ENCODE measurements around the gene ANXA1.

ANXA1 gene, protein sequence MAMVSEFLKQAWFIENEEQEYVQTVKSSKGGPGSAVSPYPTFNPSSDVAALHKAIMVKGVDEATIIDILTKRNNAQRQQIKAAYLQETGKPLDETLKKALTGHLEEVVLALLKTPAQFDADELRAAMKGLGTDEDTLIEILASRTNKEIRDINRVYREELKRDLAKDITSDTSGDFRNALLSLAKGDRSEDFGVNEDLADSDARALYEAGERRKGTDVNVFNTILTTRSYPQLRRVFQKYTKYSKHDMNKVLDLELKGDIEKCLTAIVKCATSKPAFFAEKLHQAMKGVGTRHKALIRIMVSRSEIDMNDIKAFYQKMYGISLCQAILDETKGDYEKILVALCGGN

GRCh38 chr9:73151653-73152542 lies at the start of gene ANXA1:
ANXA1 (plus strand) TSS chr9:73151865; CDS start chr9:73158536, 6,671 bp downstream.
- peak; percentile 65 to 88 (median 83) for DNase-seq

DNA sequence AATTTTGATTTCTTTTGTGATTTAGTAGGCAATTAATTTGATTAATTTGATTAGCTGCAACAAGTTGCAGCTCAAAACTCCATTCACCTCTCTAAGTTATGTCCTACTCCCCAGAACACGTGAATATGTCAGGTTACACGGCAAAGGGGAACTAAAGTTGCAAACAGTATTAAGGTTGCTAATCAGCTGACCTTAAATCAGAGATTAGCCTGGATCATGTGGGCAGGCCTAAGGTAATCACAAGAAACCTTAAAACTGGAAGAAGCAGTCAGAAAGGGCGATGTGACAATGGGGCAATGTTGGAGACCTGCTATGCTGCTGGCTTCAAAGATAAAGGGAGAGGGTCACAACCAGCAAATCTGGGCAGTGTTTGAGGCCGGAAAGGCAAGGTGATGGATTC lies 47.3 kb upstream of the ANXA1 start:
- no peak for DNase-seq

- no peak for DNase-seq
Observed at GRCh38 chr9:73104921-73105320, 46.7 kb upstream of the ANXA1 start.

DNA sequence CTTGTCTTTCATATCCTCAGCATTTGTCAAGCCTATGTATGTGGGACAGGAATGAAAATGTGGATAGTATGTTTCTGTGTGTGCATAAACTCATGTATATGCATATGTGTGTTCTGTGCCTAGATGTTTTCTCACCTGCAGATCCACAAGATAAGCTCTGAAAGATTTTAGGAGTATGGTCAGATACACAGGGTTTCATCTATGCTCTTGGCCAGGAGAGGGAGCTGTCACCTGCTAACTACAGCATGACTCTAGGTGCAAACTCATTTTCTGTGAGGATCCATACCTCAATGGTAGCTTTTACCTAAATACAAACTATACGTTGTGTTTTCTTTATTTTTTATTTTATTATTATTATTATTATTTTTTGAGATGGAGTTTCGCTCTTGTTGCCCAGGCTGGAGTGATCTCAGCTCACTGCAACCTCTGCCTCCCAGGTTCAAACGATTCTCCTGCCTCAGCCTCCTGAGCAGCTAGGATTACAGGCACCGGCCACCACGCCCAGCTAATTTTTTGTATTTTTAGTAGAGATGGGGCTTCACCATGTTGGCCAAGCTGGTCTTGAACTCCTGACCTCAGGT lies 44.1 kb upstream of the ANXA1 start:
- DNase-seq, result peak; percentile 73 to 80 (median 78)

DNA sequence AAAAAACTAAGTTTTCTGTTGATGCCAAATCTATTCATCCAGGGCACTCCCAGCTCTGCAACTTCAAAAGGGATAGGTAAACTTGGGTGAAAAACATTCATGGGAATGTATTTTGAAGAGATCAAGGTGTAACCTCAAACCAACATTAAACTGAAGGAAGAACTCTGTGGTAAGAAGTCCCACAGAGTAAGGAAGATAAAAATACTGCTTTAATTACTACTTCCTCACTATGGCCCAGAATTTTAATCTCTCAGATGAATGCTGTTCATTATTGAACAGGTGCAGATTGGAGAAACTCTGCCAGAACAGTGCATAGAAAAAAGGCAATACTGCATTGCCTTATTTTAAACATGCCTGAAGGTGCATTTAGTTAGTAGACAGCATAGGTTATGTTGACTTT lies 37.6 kb upstream of the ANXA1 start:
- no peak for DNase-seq

DNA sequence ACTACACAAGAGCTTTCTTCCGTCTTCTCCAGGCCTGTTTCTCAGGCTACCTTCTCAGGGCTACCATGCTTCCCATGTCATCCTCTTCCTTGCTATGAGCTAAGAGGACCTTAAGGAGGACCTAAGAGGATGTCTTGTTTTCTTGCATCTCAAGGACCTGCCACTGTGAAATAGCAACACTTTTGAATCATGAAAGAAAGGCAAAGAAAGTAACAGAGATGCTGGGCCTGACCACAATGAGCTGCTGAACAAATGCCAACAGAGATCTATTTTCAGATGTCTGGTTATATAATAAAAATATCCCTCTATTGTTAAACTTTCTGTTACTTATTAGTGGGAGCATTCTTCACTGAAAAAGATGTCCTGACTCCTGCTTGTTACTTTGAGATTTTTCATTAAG lies 36.7 kb upstream of the ANXA1 start:
- DNase-seq, result no peak

DNA sequence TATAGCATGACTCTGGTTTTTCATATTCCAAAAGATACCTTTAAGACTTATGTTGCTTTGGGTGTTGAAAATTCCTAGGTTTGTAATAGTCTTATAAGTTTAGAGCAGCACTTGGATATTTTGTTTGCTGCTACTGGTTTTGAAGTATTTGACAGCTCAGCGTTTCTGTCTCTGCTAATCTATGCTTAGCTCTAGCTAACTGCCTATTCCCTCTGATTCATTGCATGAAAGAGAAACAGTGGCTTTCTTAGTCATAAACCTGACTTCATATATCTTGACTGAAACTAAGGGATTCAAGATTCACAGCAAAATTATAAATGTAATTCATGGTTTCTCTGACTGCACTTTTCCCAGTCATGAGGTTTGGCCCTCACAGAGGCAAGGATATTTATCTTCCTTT lies 35.6 kb upstream of the ANXA1 start:
- DNase-seq, result peak; percentile 27 to 72 (median 60)

DNA sequence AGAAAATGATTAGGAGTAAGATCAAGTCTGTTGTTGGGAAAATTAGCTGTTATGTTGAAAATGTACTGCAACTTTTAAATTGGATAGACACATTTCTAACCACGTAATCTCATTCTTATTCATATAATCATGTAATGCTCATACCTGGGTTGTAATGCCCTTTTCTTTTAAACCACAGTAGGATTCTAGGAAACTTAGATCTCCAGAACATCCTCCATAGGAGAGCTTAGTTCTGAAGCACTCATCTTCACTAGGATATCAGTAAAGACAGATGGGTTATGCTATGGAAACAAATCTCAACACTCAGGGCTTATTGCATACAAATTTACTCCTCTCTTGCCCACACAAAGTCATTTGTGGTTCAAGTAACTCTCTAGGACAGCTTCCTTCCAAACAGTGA lies 34.8 kb upstream of the ANXA1 start:
- no peak for DNase-seq

GRCh38 chr9:73118286-73118685 lies 33.4 kb upstream of the ANXA1 start:
- peak; percentile 70 to 88 (median 84) for DNase-seq

DNA sequence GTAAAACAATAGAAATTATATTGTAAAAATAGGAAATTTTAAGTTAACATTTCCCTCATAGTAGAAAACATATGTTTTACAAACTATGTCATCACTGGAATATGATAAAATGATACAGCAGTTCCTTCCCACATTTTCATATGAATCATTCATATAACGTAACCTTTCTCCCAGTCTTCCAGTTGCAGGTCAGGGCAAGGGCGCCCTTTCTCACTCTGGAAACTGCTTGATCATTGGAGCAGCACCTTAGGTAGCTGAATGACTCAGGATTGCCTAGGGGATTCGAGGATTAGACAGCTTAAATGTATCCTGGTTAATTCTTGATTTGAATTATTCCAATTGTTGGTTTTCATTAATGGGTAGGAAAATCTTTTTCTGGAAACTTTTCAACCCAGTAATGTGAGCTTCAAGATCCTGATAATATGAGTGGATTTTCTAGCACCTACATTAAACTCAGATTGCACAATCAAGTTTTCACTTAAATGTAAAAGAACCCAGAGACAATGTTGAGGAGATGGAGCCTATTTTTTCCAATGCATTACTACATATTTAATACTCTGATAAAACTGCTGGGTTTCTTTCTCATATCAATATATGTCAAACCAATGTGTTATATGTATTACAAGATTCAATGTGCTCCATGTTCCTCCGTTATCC lies 32.6 kb upstream of the ANXA1 start:
- DNase-seq, result peak; percentile 12 to 52 (median 24)

- no peak for DNase-seq
Observed at GRCh38 chr9:73121375-73121935, 30.2 kb upstream of the ANXA1 start.

DNA sequence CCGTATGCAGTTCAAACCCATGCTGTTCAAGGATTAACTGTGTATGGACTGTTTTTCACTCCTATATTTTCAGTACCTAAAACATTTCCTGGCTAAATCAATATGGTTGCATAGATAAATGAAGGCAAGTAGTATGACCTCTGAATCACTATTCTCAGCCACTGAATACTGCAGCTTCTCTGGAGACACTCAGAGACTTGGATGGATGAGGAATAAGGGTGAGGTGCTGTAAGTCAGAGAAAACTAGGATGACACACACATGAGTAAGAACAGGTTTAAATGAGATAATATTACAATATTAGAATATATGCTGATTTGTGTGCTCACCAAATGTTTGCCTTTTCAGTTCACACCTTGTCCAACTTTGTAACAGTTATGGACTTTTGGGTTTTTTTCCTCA lies 26.0 kb upstream of the ANXA1 start:
- DNase-seq, result no peak

- DNase-seq, result peak in 1 of 3 donors; percentile 35
Observed at GRCh38 chr9:73129941-73130685, 21.6 kb upstream of the ANXA1 start.

GRCh38 chr9:73131461-73131860 lies 20.2 kb upstream of the ANXA1 start:
- no peak for DNase-seq

DNA sequence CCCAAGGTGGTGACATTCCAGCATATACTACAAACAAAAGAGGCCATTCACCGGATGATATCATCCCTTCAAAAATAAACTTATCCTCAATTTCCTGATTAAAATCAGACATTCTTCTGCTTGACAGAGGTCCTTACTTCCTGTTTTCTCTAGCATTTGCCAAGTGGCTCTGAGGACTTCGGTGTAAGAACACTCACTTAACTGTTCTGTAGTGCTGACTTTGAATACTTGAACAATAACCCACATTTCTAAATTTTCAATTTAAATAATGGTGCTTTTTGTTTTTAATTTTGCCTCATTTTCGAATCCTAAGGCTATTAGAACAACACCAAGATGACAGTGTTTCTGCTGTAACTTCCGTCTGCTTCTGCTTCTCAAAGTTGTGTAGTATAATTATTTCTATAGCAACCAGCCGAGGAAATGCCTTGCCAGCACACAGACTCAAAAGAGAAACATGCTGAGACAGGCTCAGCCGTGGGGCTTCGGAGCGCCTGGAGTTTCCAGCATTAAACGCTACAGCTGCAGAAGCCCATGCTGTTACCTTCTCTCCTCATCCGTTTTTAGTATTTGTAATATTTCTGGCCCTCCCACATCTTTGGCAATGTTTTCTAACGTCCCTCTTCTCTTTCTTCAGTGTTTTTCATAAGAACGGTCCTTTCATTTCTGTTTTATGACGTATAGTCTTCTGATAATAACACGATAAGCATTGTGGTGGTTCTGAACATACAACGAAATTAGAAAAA lies 19.5 kb upstream of the ANXA1 start:
- DNase-seq, result peak; percentile 90 to 97 (median 95)

DNA sequence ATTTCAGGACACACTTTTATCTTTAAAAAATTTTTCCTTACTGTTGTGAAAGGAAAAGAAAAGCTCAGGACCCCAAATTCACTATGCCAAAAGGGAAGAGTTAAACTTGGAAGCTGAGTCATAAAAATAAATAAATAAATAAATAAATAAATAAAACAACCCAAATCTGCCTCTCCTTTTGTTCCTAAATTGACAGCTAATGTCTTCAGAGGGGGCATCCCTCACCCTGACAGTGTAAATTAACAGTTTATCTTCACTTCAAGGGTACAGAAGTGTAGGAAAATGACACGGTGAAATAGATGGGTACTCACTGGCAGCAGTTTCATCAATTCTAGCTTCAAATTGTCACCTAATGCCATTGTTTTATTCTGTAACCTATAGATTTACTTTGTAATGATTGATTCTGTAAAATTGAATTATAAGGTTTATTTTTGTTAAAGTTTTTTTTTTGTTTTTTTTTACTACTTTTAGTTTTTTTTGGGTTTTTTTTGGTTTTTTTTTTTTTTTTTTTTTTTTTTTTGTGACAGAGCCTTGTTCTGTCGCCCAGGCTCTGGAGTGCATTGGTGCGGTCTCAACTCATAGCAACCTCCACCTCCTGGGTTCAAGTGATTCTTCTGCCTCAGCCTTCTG lies 18.5 kb upstream of the ANXA1 start:
- DNase-seq, result peak in 2 of 3 donors; percentile 44 to 49

DNA sequence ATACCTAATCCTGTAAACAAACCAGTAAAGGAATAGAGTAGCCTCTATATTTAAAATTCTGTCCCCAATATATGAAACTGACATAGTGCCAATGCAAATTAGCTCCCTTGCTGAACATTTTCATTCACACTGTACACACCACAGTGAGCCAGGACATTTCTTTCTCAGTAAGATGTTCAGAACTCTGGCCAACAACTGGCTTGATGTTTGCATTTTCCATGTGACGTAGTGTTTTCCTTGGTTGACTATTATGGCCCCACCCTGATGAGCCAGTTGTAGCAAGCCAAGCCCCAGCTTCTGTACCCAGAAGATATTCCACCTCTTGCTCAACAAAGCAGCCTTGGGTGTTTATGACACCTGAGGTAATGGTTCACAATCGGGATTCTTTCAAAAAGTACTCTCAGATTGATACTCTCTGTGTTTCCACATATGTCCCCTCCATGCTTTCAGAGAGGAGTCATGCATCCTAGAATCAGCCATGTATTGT lies 17.7 kb upstream of the ANXA1 start:
- DNase-seq, result no peak

DNA sequence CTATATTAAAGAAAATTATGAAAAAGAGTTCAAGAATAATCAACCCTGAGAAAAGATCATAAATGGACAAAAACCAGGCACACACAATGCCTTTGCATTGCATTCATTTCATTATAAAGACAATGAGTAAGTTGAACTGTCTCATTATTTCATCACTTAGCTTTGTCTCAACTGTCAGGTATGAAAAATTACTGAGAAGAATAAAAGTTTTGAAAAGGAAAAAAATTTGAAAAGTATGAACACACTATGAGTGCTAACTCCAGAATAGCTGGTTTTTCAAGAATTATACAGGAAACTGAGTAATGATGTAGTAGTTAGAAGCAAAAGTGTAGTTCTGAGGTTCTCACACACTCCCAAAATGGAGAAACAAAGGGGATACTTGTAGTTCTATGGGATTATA lies 16.3 kb upstream of the ANXA1 start:
- peak in 1 of 3 donors; percentile 37 for DNase-seq

- DNase-seq, result no peak
Observed at GRCh38 chr9:73137286-73137899, 14.3 kb upstream of the ANXA1 start.

DNA sequence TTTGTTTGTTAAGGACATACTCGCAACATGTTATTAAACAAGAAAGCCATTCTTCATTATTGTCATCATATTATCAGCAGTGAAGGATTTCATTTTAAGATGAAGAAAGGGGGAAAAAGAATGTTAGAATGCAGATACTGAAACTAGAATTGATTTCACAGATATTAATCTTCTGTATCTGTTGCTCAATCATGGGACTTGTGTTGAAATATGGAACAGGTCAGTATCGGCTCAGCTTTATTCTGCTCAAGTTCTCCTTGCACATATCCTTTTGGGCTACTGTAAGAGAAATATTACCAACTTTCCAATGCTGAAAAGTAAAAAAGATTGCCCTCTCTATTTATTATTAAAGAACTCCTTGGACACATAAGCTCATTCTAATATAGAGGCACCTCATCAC lies 13.8 kb upstream of the ANXA1 start:
- DNase-seq, result peak in 1 of 3 donors; percentile 45

Data from suppressor macrophage treated with lipopolysaccharide for 1 hour (primary cell).